GM19240 (cell line): ENCODE measurements around the gene CSRP3.

Experiments
- DNase-seq: peaks from one replicate; pipeline ENCODE4 v3.0.0; 2011; ENCODE audit warnings: low spot score; ENCODE audit not compliant: insufficient read length

The CSRP3 gene

DNA sequence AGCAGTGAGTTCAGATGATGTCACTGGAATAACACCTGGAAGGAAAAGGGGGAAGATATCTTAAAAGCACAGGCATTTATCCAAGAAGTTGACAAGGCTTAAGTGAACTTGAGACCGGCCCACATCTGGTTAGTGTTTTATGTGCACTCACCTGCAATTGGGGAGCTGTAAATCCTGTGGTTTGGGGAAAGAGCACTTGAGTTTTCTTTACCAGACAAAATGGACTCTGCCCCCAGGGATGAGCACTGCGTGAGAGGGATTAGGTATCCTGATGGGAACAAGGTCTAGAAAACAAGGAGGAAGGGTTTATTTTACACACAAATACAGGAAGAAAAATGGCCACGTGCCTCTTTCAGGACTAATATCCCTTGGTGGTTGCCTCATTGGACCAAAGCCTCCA is 23.8 kb upstream of the CSRP3 start:
- no peak for DNase-seq

DNA sequence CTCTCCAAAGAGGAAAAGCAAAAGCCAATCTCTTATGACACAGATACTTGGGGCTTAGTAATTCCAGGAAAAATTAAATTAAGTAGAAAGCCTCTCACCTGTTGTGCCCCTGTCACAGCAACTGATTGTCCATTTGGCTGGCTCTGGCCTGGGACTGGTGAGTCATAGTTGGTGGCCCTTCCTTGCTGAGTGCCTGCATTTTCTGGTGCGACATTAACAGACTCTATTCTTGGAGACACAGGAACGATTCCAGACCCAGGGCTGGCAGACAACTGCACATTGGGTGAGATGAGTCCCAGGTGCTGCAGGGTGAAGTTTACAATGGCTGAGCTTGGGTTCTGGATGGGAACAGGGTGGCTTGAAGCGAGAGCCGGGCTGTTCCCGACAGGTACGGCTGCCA is 23.3 kb upstream of the CSRP3 start:
- DNase-seq = no peak

DNA sequence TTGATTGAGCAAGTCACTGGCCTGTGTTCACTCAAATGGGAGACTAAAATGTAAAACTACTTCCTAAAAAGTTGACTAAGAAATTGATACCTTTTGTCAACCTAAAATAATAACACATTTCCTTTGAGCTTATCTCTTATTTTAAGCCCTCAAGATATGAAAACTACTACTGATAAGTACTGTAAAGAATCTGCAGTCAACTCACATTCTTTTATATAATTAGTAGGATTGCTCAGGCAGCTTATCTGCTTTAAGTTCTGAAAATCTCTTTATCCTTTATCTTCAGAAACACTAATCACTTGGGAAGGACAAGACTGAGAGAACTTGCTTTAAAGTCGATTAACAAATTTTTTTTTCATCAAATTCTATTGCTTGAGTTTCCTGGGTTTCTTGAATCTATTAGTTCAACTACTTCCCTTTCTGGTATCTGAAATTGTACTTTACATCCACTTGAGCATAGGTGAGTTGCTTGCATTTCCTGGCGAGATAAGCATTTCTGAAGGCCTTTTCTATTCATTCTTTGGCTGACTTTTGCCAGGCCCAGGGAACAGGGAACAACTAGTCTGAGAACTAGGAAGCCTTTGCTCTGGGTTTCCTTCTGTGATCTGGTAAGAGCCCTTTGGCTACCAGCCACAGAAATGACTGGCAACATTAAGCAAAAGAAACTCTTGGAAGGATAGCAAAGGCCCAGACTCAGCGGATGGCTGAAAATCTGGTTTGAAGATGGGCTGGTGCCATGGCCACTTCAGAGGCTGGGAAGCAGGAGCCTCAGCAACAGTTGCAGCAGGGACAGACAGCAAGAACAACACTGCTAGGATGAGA is 19.3 kb upstream of the CSRP3 start:
- no peak for DNase-seq

DNA sequence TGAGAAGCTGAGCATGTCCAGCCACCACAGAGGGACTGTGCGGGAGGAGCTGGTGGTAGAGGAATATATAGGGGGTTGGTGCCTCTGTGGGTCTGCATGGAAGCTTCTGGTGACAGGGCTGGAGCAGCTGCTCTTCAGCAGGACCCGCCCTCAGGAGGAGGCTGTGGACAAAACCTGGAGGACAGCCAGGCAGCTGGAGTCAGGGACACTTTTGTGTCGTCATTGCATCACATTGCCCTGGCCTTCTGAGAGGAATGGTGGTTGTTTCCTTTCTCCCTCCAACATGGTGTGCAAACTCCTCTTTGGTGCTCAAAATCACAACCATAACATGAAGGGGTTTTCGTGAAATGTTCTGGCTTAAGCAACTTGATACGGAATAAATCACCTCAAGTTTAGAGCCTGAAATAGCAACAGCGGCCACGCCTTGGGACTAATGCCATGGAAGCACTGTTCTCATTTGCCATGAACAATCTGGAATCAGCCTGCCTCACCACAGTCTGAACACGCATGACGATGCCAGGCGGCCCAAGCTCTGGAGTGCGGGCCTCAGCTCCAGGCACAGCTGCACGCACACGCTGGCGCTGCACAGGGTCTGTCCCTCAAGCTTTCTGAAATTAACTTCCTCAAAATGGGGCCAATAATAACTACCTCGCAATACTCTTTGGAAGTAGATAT is 17.1 kb upstream of the CSRP3 start:
- DNase-seq = no peak

DNA sequence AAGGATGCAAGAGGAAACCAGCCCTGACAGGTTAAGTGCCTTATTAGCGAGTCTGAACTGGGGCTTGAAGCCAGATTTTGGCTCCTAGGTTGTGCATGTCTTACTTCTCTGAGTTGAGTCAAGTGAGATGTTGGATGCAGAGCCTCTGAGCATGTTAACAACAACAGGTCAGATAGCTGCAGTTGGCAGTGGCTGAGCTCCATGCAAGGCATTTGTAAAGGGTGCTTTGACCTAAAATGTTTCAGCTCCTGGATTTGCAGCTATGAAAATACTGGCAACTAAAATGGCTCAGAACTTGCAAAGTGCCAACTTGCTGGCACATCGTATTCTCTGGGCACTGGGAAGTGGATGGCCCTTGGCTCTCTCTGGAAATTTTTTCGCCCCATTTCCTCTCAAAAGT is 16.4 kb upstream of the CSRP3 start:
- DNase-seq = no peak

DNA sequence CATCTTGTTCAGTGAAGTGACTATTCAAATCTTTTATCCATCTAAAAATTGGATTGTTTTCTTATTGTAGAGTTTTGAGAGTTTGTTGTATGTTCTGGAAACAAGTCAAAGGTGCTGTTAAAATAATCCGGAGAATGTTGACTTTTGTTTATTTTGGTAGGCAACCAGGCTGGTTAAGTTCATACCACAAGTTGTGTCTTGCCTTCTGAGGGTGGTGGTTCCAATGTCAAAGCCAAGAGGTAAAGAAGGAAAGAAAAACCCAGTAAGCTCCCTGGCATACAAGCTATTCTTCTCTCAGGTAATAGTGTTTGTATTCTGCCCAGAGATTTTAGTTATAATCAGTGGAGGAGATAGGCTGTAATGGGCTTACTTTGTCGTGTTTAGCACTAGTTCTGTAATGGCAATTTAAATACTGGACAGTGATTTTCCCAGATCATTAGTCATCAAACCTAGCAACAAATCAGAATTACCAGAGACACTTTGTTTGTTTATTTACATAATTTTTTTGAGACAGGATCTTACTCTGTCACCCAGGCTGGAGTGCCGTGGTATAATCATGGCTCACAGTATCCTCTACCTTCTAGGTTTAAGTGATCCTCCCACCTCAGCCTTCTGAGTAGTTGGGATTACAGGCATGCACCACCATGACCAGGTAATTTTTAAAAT is 15.1 kb upstream of the CSRP3 start:
- DNase-seq = no peak

DNA sequence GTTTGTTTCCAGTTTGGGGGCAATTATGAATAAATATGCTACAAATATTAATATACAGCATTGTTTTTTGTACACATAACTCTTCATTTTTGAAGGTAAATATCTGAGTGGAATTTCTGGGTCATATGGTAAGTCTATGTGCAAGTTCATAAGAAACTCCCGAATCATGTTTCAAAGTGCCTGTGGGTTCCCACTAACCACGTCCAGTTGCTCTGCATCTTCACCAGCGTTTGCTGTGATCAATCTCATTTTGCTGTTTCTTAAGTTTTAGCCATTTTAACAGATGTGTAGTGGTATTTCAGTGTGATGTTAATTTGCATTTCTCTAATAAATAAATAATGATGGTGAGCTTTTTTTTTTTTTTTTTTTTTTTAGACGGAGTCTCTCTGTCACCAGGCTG is 14.2 kb upstream of the CSRP3 start:
- no peak for DNase-seq

DNA sequence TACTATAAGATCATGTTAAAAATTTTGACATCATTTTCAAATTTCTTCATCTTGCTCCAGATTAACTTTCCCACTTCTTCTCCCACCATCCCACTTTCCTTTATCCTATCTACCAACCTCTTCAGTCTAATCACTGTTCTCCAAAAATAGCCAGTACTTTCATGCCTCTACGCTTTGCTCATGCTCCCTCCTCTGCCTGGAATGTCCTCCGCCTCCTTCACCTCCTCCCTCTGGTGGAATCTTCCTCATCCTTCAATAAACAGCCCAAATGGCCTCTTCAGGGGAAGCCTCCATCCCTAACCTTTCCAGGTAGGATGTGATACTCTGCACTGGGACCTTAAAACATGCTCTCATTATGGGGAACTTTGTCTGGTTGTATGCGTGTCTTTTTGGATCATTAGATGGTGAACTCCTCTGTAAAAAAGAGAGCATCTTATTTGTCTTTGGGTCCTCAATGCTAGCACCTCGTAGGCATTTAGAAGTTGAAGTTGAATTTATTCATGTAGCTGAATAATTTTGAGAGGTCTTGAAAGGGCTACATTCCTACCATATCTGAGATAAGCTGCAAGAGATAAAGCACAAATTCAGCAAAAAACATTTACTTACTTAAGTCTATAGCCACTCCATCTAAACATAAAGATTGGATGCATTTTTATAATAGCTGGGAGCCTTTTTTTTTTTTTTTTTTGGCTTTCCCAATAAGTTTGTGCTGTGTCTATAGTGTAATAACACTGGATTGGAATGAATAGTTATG is 8.0 kb upstream of the CSRP3 start:
- DNase-seq = no peak

DNA sequence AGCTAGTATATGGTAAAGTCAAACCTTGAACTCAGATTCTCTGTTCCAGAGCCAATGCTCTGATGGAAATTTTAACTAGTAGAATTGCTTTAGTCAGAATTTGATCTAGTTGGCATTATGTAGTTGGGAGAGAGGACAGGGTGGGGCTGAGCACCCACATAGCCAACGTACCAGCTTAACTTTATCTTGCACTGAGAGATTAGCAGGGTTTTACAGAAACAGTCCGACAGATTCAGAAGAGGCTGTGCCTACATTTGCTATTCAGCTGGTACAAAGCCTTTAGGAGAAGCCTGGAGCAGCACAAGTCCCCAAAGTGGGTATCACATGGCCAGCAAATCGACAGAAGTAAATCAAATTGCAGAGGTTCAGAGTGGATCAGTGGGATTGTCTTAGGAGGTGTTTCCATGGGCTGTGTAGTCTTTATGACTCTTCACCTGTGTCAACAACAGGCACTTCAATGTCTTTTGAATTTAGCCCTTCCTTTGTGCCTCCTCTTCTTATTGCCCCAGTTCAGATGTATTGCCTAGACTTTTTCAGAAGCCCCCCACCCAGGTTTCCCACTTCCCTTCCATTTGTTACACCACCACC is 7.3 kb upstream of the CSRP3 start:
- DNase-seq = no peak

DNA sequence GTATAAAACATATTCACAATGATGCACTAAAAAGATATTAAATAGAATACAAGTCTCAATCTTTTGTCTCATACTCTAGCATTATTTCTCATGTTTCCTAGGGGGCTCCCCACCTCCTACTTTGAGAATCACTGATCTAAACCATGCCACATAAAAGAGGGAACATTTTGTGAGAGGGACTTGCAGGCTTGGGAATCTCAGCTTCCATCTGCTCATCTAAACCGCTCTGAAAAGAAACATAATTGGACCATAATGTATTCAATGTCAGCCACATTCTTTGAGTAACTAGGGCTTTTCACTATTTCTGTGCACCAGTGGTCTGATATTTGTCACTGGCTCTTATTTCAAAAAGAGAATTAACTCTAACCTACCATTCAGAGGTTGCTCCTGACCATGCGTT is 6.4 kb upstream of the CSRP3 start:
- DNase-seq = no peak

DNA sequence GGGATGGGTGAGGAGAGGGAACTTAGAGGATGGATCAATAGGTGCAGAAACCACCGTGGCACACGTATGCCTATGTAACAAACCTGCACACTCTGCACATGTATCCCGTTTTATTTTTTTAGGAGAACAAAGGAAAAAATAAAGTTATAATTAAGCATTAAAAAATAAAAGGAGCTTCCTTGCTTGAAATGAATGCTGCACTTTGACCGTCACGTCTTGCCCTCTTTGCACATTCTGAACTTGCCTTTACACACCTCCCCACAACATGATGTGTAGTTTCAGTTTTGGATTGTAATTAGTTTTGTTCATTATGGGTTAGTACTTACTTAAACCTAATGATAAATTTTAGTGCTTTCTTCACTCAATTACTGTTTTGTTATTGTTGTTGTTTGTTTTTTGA is 3.1 kb upstream of the CSRP3 start:
- no peak for DNase-seq

DNA sequence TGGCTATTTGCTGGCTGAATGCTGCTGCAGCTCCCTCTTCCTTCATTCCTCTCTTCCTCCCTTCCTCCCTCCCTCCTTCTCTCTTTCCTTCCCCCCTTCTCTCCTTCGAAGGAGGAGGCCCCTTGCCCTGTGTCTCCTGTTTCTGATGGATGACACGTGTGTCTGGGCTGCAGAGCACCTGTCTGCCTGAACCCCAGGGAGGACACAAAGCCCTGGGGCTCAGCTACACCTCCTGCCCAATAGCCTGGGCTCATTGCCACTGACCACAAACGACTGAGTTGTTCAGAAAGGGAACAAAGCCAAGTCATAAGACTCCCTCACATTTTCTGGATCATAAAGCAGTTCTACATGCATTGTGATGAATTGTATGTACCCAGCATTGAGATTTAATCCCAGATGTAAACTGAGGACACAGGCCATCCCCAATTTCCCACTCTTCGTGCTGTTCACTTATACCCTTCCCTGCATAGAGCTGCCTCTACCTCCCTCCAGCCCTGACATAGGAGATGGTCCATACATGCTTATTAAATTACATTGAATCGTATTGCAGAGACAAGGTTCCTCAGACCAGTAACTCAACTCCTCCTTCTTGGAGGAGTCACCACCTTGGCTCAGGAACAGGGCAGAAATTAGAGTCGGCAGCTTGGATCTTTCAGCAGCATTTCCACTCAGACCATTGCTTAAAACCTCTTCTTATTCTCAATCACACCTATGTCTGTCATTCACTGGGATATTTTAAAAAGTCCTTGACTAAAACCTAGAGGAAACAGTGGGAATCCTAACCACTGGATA is 1.2 kb downstream of the CSRP3 start:
- DNase-seq = no peak

DNA sequence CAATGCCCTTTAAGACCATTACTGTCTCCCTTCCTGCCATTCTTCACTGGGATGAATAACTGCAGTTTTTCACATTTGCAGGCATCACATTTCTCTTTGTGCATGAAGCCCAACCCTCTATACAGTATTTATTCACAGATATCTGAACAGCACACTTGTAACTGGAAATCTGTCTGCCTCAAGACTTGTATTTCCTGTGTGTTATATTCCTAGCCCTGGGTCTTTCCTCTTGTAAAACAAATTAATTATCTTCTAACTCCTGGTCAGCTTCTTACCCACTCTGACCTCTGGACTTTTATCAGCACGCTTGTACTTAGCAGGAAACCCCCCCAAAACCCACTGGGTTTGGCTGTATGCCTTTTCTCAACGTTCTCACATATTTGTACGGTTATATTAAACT is 2.0 kb downstream of the CSRP3 start:
- no peak for DNase-seq

DNA sequence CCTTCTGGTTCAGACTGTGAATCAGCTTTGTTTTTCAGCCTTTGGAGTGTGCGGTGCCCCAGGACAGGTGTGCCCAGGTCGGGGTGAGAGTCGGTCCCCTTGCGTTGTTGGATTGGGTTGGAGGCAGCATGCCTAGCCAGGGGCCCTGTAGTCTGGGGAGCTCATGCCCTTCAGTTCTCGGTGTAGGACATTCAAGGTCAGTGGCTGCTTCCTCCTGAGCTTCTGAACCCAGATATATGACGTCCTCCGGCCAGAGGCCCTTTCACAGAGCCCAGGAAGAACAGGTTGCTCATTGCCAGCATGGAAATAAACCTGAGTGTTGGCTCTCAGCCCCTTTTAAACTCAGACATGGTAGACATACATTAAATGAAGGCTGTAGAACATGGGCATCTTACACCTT is 2.7 kb downstream of the CSRP3 start:
- DNase-seq = no peak

DNA sequence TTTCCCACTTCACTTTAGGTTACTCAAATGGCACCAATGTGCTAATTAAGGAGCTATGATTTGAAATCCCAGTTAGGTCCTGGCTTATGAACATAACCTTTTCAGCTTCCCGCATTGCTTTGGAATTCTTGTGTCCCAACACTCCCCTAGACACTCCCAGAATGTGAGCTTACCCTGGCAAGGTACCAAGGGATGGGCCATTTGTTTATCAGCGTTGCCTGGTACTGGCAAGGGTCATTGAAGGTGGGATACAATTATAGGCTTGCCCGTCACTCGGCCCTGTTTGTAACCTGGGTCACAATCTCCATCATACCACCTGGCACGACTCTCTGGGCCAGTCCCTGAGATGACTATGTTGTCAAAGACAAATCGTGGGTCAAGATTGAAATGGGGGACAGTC is 5.4 kb downstream of the CSRP3 start:
- no peak for DNase-seq

DNA sequence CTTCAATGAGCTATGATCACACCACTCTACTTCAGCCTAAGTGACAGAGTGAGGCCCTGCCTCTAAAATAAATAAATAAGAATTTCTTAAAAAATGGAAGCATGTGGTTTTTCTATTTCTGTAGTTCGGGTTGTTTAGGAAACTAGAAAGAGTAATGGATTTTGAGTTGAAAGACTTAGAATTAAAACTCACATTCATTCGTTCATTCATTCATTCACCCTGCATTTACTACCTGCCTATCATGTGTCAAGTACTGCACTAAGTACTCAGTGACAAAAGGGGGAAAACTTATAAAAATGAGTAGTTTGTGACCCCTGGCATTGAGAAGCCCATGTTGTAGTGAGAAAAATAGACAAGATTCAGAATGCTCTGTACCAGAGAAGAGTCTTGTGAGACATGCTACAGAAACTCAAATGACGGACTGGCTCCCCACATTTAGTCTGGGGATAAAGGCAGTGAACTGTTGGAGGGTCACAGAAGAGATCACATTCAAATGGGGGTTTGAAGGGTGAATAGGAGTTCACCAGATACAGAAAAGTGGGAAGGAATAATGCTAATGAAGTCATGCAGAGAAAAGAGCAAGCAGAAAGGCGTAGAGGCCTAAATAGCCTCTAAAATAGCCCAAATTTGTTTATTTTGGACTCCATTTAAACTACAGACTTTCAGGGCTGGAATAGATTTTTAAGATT is 7.0 kb downstream of the CSRP3 start:
- no peak for DNase-seq

DNA sequence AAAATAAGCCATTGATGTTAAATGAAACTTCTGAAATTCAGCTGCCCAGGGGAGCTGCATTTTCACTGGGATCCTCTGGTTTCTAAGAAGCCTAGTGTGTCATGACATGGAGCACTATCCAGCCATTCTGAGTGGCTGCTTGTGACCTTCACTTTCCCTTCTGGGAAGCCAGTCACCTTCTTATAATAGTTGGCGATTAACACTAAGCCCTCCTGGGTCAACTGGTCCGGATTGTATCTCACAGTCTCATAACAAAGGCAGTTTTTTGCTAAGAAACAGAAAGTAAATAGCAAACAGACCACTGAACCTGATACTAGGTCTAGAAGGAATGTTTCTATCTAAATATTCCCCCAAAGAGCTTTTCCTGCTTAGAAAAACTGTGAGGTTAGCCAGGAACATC is 7.9 kb downstream of the CSRP3 start:
- DNase-seq = no peak

DNA sequence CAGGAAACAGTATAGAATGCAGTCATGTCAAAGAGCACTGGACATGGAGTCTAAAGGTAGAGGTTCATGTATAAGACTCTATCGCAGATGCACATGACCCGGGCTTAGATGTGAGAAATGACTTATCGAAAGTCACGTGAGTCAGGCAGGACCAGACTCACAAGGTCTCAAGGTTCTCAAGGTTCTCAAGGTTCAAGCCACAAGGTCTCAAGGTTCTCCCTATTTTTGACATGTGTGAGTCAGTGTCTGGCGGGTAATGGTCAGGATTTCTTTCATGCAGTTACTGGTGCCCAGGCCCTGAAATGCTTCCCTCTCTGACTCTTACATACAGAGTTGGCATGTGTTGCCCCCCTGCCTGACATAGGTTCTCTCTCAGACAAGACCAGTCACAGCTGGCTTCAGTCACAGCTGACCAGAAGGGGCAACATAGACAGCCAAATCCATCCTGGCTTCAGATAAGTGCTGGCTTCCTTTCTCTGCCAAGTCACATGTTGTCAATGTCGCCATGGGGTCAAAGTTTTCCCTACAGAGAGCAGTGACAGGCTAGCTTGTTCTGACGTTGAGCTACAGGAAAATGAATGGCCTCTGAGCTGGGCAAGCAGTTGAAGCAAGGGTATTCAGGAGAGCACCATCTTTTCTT is 10.1 kb downstream of the CSRP3 start:
- no peak for DNase-seq

DNA sequence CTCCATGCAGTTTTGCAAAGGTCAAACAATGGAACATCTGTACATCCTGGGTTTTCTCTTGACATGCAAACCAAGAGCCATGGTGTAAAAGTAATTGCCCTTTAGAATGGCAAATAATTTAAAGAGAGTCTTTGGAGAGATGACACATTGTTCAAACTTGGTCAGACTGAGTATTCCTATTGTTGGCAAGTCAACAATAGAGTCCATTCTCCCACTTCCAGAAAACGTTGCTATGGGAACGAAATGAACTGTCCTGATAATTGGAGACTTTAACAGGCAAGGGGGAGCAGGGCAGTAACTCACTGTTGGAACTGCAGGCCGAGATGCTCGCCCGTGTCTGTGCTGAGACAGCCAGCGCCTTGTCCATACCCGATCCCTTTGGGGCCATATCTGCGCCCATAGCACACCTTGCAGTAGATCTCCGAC is 13.9 kb downstream of the CSRP3 start:
- DNase-seq = no peak
